ENCODE measurements around the gene ATG9B.

- no peak for TF ChIP-seq CTCF (conservative IDR thresholded peaks at IDR 0.05; ENCODE audit: low read length)
- no peak for TF ChIP-seq EZH2phosphoT487 (IDR thresholded peaks at IDR 0.05; ENCODE audit: borderline replicate concordance)
These were observed 52.9 kb downstream of the ATG9B start for GRCh38 chr7:150971242-150972022.
